Measurements from ENCODE around the gene KIAA0513.
A peak's percentile ranks its signal among the peaks of the same experiment; 100 is the strongest.
"Not testable (repeated sequence)": the region's sequence is repeated elsewhere in the genome, so short reads cannot be mapped to it uniquely, and the experiment has no call there.

The KIAA0513 gene

GRCh38 chr16:85093705-85094104 lies 66.1 kb downstream of the KIAA0513 start:
- no peak for DNase-seq

DNA sequence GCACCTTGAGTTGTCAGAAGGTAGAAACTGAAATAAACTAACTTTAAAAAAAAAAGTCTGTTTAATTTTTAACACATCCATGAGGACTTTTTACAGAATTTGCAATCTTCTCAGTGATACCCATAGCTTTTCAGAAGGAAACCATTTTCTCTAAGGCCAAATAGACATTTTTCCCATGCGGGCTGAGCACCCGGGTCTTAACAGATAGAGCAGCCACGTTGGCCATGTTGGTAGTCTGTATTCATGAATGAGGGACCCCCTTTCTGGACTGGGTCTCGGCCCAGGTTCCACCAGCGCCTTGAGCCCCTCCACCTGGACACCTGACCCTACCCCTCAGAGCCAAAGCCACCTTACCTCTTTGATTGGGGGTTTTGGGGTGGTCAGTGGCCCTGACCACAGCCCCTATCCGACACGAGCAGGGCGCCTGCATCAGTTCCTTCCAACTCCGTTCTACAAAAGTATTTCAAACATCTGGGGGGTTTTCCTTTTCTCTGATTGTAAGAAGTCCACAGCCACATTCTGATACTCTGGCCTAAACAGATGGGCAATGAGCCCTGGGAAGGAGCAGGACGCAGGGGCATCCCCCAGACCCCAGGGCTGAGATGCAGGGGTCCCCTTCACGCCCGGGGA lies 66.7 kb downstream of the KIAA0513 start:
- DNase-seq: no peak

GRCh38 chr16:85094812-85095211 lies 67.2 kb downstream of the KIAA0513 start:
- no peak for DNase-seq

DNA sequence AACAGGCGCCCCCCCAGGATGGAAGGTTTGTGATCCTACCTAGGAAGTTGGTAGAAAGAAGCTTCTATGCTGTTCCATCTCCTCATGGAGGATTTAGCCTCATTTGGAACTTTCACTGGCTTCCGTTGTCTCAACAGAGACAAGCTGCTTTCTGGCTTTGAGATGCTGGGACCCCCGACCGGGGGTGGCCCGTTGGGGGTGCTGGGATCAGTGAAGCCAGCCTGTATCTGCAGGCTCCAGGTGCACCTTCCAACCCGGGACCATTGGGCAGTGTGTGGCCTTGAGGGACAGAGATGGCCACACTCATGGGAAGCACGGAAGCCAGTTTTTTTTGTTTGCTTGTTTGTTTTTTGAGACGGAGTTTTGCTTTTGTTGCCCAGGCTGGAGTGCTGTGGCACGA lies 69.3 kb downstream of the KIAA0513 start:
- no peak for DNase-seq

DNA sequence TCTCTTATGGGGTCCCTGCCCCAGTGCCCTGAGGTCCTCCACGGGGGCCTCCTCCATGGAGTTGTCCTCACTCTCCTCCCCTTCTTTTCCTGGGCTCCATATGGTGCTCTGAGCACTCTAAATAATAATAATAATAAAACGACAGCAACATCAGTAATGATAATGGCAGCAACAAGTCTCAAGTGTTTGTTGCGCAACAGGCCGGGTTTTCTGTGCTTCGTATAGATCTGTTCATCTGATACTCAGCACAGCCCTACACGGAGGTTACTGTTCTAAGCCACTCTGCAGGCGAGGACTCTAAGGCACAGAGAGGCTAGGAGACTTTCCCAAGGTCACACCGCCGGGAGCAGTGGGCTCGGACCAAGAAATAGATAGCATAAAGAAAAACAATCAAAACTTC lies 71.0 kb downstream of the KIAA0513 start:
- DNase-seq: no peak

DNA sequence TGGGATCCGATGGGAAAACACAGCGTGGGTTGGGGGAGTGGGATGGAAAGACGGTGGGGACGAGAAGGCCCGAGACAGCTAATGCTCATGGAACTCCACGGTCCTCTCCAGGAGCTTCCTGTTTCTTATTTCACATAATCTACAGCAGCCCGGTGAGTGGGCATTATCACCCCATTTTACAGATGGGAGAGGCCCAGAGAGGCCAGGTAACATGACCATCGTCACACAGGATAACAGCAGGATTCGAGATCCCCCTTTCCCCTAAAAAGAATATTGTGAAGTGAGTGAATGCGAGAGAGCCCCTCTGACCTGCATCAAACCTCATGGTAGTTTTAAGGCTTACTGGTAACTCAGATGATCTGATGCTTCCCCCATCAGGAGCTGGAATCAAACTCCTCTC lies 72.7 kb downstream of the KIAA0513 start:
- no peak for DNase-seq

GRCh38 chr16:85101956-85102630 lies 74.5 kb downstream of the KIAA0513 start:
- no peak for DNase-seq

GRCh38 chr16:85103114-85104079 lies 75.8 kb downstream of the KIAA0513 start:
- no peak for DNase-seq

- no peak for DNase-seq
Observed at GRCh38 chr16:85104147-85104546, 76.6 kb downstream of the KIAA0513 start.

- peak; percentile 13 for DNase-seq
Observed at GRCh38 chr16:85104821-85105391, 77.3 kb downstream of the KIAA0513 start.

GRCh38 chr16:85105475-85105874 lies 77.9 kb downstream of the KIAA0513 start:
- DNase-seq: no peak

GRCh38 chr16:85107083-85107482 lies 79.5 kb downstream of the KIAA0513 start:
- no peak for DNase-seq

DNA sequence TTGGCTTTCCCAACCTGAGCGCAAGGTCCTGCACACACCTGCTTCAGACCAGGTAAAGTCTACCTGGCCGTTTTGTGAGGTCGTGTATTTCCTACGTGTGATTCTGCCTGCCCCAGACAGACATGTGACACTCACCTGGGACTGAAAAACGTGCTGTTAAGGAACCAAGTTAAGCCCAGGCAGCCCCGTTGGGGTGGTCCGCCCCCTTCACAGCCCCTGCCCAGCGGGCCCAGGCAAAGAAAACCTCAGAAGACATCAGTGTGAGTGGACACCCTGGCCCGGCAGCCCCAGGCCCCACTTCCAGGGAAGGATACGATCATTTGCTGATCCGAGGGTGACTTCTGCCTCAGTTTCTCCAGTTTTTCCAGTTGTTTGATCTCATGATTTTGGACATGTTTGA lies 79.9 kb downstream of the KIAA0513 start:
- no peak for DNase-seq

DNA sequence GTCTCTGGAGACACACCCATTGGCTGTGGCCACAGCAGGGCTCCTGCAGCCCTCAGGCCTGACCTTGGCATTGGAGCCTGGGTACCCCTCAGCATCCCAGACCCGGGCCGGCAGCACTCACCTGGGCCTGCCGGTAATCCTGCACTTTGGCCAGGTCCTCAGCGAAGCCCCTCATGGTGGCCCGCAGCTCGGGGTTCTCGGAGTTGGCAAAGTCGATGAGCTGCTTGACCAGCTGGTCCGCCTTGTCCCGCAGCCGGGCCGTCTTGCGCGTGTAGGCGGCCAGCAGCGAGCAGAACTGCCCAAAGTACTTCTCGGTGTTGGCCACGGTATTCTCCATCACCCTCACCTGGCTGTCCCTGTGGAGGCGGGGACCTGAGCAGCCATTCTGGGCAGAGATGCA lies 82.5 kb downstream of the KIAA0513 start:
- DNase-seq: no peak

GRCh38 chr16:85111184-85111583 lies 83.6 kb downstream of the KIAA0513 start:
- no peak for DNase-seq

DNA sequence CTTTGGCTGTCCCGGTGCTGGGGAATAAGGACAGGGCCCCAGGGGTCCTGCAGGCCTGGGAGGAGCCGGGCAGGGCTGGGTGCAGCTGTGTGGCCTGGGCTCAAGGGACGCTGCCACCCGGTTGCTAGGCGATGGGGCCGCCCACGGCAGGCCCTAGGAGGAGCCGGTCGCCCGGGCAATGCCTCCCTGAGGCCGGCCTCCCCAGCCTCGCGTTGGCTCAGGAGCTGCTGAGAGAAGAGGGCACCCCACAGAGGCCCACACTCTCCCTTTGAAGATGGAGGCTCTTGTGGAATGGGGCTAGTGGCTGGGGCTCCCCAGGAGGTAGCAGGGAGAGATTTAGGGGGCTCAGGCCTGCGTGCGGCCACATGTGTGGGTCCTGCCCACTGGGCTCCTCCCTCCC lies 84.8 kb downstream of the KIAA0513 start, which contains the start of gene CIBAR2:
Gene CIBAR2 (minus strand): TSS at position 109 of the 400 bp plus-strand sequence. CDS start 120 bp downstream, outside the sequence.
- no peak for DNase-seq

- DNase-seq: no peak
Observed at GRCh38 chr16:85113168-85113733, 85.7 kb downstream of the KIAA0513 start.

GRCh38 chr16:85113913-85114312 lies 86.3 kb downstream of the KIAA0513 start:
- DNase-seq: no peak

DNA sequence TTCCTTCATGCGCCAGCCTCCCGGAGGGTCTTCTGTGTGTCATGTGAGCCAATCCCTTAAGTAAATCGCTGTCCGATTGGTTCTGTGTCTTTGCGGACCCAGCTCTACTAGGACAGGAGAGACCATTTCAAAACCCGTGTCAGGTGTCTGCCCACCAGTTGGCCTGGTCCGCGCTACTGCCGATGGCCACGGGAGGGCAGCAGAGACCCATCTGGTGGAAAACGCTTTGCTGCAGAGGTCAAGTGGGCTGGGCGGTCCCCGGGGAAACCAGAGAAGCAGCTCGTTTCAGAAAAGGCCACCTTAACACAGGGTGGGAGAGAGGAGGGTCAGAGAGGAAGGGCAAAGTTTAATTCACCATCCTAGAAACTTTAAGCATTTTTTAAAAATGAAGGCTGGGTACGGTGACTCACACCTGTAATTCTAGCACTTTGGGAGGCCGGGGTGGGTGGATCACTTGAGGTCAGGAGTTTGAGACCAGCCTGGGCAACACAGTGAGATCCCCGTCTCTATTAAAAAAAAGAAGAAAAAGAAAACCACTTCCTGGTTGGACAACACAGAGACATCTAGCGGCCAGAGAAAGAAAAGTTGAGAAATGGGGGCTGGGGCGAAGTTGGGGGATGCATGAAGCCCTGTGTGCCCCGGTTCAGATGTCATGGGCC lies 87.4 kb downstream of the KIAA0513 start:
- peak; percentile 33 for DNase-seq

DNA sequence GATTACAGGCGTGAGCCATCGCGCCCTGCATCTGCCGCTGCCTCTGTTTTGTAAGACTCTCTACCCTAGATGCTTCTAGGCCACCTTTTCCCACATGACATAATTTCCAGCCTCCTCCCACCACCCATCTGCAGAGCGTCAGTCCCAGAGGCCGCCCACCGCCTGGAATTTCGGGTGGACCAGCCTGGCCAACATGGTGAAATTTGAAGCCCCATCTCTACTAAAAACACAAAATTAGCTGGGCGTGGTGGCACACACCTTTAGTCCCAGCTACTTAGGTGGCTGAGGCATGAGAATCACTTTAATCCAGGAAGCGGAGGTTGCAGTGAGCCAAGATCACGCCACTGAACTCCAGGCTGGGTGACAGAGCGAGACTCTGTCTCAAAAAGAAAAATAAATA lies 89.8 kb downstream of the KIAA0513 start:
- DNase-seq: no peak

DNA sequence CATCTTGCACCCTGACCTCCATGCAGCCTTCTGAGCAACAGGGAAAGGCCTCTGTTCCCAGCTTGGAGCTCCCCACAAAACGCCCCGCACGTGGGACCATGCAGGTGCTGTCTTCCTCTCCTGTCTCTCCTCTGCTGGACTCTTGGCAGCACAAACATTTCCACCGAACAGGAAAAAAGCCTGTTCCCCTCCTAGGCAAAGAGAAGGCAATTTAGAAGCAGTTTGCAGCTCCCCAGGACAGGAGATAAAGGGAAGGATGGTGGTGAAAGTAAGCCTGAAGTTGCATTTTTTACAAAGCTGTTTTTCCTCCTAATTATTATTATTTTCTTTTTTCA lies 92.4 kb downstream of the KIAA0513 start:
- no peak for DNase-seq

DNA sequence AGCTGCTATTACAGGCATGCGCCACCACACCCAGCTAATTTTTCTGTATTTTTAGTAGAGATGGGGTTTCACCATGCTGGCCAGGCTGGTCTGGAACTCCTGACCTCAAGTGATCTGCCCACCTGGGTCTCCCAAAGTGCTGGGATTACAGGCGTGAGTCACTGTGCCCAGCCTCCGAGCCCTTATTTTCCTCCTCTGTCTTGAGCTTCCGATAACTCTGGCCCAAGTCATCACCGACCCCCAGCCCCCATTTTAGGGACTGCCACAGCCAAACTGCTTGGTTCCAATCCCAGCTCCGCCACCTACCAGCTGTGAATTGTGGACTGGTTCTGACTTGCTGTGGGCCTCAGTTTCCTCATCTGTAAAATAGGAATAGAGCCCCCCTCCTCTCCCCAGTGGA lies 95.8 kb downstream of the KIAA0513 start:
- DNase-seq: not testable (repeated sequence)
